Measurements from ENCODE around the gene PRELID1.

DNA sequence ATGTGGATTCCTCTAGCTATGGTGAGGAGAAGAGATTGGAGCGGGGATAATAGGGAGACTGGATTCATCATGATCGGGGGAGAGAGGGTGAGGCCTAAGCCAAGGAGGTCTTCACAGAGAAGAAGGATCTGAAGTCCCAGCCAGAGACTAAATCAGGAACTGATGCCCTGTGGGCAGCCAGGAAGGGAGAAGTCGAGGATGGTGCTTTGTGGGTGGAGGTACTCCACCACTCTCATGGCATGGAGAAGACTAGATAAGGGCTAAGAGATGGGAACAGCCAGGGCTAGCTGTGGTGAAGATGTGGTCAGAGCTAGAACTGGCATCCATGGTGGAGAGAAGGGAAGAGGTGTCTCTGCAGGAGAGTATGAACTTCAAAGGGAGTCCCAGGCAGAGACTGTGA is 51.1 kb downstream of the PRELID1 start:
- TF ChIP-seq SUZ12 (IDR thresholded peaks at IDR 0.05; ENCODE audit: extremely low read depth, insufficient read depth, insufficient read length), result no peak
- TF ChIP-seq YY1 (IDR thresholded peaks at IDR 0.05; ENCODE audit: insufficient read depth, insufficient read length), result no peak
- TF ChIP-seq ZNF274 (IDR thresholded peaks at IDR 0.05; ENCODE audit: low read depth, low read length), result no peak

Measured in NT2/D1 (cell line).